ENCODE measurements around the gene TRIP10.

DNA sequence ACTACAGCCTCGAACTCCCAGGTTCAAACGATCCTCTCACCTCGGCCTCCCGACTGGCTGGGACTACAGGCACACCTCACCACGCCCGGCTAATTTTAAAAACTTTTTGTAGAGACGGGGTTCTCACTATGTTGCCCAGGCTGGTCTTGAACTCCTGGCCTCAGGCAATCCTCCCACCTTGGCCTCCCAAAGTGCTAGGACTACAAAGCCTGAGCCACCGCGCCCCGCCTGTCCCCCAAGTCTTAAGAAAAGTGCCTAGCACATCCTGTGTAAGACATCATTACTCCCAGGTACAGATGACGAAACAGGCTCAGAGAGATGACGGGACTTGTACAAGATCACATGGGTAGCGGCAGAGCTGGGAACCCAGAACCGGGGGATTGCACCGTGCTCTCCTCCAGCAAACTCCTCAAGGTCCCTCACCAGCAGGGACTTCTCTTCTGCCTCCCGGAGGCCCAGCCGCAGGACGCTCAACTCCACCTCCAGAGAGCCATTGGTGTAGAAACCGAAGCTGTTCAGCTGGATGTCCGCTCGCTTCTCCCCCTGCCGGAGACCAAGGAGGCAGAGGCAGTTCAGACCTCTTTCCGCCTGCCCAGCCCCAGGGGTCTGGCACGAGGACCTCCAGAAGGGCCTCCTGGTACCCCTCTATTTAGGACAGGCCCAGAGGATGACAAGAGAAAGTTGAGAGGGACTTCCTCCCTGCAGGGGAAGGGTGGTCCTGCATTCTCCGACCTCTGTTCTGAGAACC, 3.1 kb upstream of the TRIP10 start:
- TF ChIP-seq POLR2AphosphoS5 (IDR thresholded peaks at IDR 0.05; ENCODE audit: low read depth, low read length) = peak; percentile 67
- TF ChIP-seq POLR2A (IDR thresholded peaks at IDR 0.05; ENCODE audit: low read depth, low read length) = peak; percentile 51; the same call in 1 of the 2 replicates

Data from GM12891 (cell line).